22Rv1 (cell line): Measurements from ENCODE around the gene PRR5.

ENCODE experiments used
- ZFX ChIP-seq: fragments of 450-650 bp; IDR thresholded peaks from 2 replicates; pipeline ENCODE4 v1.6.1; 2017; ENCODE audit warnings: antibody characterized with exemption, borderline replicate concordance
- TF ChIP-seq, protein P1 (sequence below): fragments of 450-650 bp; IDR thresholded peaks from 2 replicates; pipeline ENCODE4 v1.5.1; 2017; ENCODE audit warnings: mild to moderate bottlenecking

DNA sequence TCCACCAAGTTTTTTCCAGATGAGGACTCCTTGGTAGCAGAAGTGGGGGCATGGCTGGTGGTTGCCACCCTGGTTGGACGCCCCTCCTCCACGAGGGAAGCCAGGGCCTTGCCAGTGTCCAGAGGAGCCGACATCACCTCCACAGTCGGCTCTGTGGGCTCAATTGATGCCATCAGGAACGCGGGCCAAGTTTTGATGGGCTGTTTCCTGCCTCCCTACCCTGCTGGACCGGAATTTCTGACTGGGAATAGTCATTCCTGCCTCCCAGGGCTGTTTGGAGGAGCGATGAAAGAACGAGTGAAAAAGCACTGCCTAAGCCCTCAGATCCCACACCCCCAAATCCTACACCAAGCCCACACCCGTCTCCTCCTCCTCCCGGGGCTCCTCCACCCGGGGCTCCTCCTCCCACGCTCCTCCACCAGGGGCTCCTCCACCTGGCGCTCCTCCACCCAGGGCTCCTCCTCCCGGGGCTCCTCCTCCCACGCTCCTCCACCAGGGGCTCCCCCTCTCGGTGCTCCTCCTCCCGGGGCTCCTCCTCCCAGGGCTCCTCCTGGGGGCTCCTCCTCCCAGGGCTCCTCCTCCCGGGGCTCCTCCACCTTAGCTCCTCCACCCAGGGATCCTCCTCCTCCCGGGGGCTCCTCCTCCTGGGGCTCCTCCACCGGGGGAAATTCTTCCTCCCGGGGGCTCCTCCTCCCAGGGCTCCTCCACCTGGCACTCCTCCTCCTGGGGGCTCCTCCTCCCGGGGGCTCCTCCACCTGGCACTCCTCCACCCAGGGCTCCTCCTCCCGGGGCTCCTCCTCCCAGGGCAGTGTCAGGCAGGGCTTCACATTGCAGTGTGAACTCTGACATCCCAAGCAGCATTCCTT is 10.0 kb upstream of the PRR5 start:
- TF ChIP-seq, protein P1, sequence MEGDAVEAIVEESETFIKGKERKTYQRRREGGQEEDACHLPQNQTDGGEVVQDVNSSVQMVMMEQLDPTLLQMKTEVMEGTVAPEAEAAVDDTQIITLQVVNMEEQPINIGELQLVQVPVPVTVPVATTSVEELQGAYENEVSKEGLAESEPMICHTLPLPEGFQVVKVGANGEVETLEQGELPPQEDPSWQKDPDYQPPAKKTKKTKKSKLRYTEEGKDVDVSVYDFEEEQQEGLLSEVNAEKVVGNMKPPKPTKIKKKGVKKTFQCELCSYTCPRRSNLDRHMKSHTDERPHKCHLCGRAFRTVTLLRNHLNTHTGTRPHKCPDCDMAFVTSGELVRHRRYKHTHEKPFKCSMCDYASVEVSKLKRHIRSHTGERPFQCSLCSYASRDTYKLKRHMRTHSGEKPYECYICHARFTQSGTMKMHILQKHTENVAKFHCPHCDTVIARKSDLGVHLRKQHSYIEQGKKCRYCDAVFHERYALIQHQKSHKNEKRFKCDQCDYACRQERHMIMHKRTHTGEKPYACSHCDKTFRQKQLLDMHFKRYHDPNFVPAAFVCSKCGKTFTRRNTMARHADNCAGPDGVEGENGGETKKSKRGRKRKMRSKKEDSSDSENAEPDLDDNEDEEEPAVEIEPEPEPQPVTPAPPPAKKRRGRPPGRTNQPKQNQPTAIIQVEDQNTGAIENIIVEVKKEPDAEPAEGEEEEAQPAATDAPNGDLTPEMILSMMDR = no peak
- no peak for TF ChIP-seq ZFX
